Eye (tissue), 1 donor: ENCODE data around the gene NCAPG.
"Not testable (repeated sequence)": the region's sequence is repeated elsewhere in the genome, so short reads cannot be mapped to it uniquely, and the experiment has no call there.

Experiments
- DNase-seq: peaks from one replicate; pipeline ENCODE4 v3.0.0-alpha.2; 2015

NCAPG gene

DNA sequence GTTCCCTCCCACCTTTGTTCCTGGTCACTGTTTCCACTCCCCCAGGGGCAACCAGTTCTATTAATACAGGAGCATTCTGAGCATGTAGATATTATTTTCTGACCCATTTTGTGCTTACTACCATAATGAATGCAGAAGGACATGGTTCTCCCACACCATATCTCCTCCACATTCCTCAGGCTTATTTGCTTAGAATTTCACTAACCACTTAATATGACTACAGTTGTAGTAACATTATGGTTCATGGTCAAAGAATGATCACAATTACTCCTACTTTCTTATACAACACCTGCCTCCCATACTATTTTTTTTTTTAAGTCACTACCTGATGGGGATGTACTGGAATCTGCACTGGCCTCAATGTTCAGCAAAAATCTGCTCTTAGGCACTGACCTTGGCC is 21.8 kb upstream of the NCAPG start:
- no peak for DNase-seq

DNA sequence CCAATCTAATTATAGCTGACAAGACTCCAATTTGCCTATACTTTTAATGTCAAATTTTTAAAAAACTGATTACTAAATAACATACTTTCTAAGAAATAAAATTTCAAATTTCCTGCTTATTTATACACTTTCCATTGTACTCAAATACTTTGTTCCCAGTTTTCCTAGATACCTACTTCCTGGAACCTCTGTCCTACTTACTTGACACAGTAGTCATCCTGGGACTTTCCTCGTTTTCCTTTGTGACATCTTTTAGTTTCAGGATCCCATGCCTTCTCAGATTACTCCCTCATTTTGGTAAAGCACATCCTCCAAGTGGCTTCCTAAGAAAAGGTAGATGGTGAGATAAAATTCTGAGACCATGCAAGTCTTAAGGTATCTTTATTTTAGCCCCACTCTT is 16.0 kb upstream of the NCAPG start:
- no peak for DNase-seq

DNA sequence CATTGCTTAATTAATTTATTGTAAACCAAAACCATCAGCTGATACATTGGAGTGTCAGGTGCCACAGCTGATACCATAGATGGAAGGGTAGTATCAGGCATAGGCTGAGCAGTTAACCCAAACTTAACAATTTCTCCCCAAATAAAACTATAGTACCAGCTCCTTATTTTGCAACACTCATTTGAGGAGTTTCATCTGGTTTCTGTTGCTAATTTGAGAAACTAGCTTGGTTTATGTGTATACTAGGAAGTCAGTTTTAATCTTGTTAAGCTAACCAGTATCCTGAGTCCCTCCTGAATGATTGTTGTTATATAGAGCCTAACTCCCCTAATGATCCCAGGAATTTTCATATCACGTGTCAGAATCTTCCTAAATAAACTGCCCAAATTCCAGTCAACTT is 13.0 kb upstream of the NCAPG start:
- DNase-seq, result no peak

DNA sequence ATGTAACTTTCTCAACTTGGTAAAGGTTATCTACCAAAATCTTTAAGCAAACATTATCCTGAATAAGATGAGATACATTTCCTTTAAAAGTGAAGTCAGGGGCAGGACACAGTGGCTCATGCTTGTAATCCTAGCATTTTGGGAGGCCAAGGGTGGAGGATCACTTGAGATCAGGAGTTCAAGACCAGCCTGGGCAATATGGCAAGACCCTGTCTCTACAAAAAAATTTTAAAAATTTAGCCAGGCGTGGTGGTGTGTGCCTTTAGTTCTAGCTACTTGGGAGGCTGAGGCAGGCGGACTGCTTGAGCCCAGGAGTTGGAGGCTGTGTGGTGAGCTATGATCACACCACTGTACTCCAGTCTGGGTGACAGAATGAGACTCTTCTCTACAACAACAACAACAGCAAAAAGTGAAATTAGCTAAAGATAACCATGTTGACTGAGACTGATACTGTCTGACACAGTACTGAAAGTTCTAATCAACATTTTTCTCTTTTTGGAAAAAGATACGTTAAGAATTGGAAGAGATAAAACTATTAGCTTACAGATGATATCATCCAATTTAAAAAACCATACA is 5.1 kb upstream of the NCAPG start:
- DNase-seq, result no peak

DNA sequence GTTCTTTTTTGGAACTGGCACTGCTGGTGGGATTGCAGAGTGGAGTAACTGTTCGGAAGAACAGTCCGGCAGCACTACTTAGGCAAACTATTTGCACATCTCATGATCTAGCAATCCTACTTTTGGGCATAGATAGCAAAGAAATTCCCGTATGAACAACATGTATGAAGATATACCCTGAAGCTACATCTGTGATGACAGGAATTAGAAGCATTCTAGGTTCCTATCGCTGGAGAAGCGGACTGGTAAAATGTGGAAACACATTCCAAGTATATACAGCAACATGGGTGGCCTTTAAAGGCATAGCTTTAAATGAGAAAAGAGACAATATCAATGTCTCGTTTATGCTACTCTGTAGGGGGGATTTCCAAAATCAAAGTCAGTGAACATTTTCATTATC is 3.3 kb upstream of the NCAPG start:
- peak; percentile 47 for DNase-seq

DNA sequence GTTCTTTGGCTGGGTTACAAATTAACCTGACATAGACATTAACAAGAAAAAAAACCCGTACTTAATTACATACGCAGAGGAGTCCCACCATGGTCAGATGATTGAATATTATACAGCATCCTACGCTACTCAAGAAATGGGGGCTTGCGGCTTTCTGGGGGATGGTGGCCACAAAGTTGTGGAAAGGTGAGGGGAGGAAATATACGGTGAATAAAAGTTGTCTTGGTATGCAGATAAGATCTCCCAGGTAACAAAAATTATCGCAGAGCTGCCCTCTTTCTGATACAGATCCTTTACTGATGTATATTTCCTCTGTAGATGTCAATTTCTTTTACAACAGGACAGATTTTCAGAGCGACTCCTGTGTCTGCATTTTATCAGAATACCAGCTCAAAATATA is 1.1 kb upstream of the NCAPG start:
- DNase-seq, result peak; percentile 33

DNA sequence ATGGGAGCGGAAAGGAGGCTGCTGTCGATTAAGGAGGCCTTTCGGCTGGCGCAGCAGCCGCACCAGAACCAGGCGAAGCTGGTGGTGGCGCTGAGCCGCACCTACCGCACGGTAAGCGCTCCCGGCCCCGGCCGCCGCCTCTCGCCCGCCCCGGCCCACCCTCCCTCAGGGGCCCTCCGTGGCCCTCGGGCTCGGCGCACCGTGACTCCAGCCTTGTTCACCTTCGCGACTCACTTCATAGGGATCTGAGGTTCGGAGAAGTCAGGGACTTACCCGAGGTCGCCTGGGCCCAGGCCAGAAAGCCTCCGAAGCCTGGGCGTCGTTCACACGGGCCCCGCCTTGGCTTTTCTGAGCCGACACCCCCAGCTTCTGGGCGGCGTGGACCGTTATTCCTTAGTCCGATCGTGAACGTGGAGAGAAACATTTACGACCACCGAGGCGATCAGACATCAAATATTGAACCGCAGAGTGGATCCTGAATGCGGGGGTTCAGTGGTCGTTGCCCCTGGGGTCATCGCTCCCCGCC is 362 bp downstream of the NCAPG start:
- no peak for DNase-seq

DNA sequence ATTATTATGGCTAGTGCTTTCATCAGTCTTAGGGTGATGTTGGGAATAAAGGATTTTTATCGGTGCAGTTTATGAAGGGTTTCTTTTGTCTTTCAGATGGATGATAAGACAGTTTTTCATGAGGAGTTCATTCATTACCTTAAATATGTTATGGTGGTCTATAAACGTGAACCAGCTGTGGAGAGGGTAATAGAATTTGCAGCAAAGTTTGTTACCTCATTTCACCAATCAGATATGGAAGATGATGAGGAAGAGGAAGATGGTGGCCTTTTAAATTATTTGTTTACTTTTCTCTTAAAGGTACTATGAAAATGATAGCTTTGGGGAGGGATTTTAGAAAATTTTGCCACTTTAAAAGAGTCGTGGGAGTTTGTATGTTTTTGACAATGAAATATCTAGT is 1.3 kb downstream of the NCAPG start:
- DNase-seq, result no peak

DNA sequence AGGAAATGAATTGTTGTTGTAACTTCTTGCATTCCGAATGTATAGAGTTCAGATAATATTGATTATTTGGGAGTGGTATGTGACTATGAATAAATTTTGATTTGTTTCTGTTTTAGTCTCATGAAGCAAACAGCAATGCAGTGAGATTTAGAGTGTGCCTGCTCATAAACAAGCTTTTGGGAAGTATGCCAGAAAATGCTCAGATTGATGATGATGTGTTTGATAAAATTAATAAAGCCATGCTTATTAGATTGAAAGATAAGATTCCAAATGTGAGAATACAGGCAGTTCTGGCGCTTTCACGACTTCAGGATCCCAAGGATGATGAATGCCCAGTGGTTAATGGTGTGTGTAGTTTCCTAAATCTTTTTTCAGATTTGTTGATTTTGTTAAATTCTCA is 2.0 kb downstream of the NCAPG start:
- peak; percentile 21 for DNase-seq

DNA sequence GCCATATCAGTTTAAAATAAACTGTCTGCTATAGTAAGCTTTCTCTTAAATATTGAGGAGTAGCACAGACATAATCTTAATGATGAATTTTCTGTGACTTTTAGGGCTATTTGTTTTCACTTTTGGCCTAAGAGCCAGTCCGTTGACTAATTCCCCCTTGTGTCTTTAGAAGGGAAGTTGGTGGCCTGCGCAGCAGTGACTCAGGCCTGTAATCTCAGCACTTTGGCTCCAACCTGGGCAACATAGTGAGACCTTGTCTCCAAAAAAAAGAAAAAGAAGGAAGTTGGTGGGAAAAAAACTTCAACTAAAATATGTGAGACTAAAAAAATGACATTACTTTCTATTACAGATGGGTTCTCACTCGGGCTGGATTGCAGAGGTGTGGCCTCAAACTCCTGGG is 3.4 kb downstream of the NCAPG start:
- no peak for DNase-seq

DNA sequence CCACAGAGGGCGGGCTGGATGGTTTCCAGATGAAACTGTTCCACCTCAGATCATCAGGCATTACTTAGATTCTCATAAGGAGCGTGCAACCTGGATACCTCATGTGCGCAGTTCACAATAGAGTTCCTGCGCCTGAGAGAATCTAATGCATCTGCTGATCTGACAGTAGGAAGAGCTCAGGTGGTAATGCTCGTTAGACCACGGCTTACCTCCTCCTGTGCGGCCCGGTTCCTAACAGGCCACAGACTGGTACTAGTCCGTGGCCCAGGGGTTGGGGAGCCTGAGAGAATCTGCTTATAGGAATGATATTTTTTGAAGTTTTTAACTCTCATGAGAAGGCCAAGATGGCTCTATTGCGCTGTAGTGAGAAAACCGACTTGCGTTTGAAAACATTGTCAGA is 5.4 kb downstream of the NCAPG start:
- DNase-seq, result no peak

DNA sequence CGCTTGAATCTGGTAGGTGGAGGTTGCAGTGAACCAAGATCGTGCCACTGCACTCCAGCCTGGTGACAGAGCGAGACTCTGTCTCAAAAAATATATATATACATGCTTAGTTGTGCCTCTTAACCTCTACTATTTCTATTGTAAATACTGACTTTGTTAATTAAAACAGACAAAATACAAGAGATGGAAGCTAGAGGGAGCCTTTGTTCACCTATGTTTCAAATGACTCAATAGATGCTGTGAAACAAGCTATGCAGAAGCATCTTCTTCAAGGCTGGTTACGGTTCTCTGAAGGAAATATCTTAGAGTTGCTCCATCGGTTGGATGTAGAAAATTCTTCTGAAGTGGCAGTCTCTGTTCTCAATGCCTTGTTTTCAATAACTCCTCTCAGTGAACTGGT is 6.2 kb downstream of the NCAPG start:
- DNase-seq, result peak; percentile 72

DNA sequence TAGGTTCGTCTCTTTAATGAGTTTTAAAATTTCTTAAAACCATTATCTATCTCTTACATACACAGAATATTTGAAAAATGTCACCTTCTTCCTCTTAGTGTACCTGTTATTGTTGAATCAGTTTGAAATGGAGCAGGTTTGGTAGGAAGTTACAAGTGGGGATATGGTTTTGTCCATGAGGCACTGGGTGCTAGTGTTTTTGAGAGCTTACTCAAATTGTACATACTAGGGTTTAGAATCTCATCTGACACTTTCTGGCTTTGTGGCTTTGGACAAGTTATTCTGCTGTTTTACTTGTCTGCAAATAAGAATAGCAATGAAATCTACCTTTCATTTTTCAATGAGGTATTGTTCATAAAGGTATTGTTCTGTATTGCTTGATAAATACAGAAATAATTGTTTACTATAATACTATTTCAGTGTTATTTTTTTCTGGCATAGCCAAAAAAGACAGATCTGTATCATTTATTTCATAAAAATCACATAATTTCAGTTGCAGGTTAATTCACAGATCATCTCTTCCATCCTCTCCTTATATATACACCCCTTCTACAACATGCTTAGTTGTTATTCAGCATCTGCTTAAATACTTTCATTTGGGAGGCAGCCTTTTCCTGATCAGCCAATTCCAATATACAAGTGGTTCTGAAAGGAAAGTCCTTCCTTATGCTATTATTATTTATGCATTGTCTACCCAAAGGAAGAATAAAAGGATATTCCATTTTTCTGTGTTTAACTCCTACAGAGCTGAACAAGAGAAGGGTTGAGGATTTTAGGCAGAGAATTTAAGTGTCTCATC is 13.3 kb downstream of the NCAPG start:
- no peak for DNase-seq

DNA sequence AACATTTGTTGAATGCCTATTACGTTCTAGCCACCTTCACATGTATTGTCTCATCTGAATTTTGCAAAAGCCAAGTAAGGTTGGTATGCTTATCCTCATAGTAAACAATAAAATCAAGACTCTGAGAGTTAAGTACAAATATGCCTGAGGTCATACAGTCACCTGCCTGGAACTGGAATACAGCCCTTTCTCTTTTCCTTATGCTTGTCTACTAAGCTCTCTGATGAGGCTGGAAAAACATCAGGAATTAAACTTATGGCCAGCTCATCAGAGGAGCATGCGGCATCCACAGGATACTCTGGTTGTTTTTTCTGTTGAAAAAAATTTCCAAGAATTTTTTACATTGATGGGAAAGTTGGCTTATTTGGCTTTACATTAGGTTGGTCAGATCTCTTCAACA is 35.5 kb downstream of the NCAPG start:
- DNase-seq, result no peak

DNA sequence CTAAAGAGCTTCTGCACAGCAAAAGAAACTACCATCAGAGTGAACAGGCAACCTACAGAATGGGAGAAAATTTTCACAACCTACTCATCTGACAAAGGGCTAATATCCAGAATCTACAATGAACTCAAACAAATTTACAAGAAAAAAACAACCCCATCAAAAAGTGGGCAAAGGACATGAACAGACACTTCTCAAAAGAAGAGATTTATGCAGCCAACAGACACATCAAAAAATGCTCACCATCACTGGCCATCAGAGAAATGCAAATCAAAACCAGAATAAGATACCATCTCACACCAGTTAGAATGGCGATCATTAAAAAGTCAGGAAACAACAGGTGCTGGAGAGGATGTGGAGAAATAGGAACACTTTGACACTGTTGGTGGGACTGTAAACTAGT is 39.5 kb downstream of the NCAPG start:
- not testable (repeated sequence) for DNase-seq

DNA sequence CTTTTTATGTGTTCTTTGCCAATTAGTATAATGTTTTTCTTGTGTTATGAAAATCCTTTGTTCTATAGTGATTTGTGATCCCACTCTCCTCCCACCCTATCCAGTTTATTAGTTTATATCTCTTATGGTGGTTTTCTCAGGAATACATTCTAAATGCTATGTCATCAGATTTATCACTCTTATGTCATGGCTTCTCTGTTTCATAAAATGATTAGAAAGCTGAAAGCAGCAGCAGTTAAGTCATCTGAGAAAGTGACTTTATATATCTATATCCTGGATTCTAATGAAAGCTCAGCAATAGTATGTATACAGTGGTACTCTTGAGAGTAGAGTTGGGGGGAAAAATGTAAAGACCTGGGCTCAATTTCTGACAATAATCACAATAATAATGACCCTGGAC is 41.2 kb downstream of the NCAPG start:
- no peak for DNase-seq

DNA sequence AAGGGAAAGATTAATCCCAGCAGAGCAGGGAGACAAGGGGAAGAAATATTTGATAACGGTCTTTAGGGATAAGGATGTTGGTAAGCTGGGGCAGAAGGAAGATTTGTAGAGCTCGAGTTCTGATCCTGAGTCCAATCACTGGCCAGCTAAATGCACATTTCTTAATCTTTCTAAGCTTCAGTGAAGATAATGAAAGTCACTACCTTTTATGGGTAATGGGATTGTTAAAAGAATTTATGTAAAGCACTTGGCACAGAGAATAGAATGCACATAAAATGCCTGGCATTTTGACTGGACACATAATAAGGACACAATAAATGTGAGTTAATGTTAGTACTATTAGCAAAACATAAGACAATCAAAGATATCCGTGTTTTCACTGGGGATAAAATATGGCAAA is 43.3 kb downstream of the NCAPG start:
- DNase-seq, result no peak

DNA sequence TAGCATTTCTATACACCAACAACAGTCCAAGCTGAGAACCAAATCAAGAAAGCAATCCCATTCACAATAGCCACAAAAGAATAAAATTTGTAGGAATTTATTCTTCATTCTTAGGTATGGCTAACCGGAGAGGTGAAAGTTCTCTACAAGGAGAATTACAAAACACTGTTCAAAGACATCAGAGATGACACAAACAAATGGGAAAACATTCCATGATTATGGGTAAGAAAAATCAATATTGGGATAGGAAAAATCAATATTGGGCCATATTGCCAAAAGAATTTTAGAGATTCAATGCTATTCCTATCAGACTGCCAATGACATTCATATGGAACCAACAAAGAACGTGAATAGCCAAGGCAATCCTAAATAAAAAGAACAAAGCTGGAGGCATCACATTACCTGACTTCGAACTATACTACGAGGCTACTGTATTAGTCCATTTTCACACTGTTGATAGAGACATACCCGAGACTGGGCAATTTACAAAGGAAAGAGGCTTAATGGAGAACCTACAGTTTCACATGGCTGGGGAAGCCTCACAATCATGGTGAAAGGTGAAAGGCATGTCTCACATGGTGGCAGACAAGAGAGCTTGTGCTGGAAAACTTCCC is 49.1 kb downstream of the NCAPG start:
- no peak for DNase-seq

DNA sequence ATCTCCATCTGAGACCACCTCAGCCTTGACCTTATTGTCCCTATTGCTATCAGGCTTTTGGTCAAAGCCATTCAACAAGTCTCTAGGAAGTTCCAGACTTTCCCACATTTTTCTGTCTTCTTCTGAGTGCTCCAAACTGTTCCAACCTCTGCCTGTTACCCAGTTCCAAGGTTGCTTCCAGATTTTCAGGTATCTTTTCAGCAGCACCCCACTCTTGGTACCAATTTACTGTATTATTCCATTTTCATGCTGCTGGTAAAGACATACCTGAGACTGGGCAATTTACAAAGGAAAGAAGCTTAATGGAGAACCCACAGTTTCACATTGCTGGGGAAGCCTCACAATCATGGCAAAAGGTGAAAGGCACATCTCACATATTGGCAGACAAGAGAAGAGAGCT is 51.1 kb downstream of the NCAPG start:
- not testable (repeated sequence) for DNase-seq

DNA sequence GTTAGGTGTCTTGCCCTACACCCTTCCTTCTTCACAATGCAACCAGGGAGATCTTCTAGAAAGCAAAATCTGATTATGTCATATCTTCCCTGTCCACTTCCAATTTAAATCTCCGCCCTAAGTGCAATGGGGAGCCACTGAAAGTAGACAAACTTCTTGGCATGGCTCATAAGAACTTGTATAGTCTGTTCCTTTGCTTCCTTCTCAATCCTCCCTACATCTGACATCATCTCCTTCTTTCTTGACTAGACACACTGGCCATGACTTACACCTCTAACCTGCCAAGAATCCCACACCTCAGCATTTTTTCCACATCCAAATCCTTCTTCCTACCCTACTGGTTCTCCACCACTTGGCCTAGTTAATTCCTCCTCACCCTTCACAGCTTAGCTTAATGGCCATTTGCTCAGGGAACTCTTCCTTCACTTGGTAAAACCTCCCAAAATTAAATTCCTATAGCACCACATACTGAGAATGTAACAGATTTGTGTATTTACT is 55.1 kb downstream of the NCAPG start:
- DNase-seq, result no peak

DNA sequence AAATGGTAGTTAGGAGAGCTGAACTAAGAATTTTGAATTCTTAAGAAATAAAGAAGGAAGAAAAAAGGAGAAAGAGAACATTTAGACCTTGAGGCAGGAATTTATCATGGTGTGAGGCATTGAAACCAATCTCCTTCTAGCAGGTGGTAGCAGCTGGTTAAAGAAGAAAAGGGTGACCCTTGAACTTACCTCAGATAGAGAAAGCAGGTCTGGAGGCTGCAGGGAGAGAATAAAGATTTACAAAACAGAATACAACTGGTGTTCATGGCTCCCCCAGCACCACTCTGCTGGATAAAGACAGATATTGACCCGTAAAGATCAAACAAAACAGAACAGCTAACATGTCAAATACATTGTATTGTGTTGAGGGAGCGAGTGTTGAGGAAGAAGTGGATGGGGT is 56.0 kb downstream of the NCAPG start:
- DNase-seq, result no peak

DNA sequence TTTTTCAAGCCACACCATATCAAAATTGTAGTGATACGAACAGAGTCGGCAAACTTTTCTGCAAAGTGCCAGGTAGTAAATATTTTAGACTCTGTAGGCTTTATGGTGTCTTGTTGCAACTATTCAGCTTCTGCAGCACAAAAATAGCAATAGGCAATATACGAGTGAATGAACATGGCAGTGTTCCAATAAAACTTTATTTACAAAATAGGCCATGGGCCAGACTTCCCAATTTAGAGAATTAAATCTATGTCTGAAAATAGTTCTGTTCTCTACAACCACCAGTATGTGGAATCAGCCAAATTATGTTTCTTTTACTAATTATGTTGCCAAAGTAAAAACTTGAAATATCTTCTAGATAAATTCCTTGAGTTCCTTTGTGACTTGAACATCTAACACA is 56.5 kb downstream of the NCAPG start:
- DNase-seq, result no peak

DNA sequence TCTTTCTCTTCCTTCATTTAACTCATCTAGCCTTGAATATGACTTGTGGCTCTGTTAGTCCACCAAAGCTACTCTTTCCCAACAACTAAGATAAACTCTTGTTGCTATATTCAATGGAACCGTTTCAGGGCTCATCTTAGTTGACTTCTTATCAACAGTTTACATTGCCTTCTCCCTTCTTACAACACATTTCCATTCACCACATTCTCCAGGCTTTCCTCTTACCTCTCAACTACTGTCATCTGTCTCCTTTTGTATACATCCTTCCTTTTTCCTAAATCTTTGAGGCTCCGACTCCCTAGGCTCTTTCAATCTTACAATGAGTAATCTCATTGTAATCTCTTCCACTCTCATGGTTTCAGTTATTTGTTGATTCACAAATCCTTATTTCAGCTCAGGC is 58.5 kb downstream of the NCAPG start:
- DNase-seq, result no peak

DNA sequence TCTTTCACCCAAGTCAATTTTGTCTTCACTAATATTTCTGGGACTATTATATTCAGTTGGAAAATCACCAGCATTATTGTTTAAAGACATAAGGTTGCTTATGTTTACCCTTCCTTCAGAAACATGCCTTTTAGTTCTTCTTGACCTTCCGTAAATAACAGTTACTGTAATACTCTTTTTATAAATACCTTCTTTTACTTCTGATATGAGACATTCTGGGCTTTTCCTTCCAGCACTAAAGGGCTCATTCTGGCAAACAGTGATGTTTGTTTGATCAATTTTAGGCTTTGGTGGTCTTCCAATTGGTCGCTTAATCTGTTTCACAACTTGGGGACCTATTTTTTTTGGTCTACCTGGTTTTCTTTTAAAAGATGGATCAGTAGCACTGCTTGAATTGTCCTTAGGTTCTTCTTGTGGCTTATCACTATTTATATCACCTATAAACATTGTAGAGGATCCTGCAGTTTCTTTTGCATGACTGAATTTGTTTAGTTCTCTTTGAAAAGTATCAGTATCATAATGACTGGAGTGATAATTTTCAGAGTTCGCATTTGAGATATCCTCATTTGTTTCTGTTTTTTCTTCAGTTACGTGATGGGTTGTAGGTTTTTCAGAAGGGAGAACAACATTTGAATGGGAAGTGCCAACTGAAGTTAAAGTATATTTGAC is 64.8 kb downstream of the NCAPG start:
- no peak for DNase-seq
